MCF 10A (cell line): ENCODE results near the gene TGFB2. TPM values are rescaled to one million over a fixed set of nuclear protein-coding genes. Genes with fewer than 3 reads are reported as not detected.

ENCODE experiments used
- BruUV-seq: library from RNA; stranded (reverse); fragments of 400-500 nt; replicated peaks from 2 replicates; lab custom pipeline; 2021; lab: Mats Ljungman, UMichigan
- CTCF ChIA-PET: fragments of 300-600 bp; sonication (Branson Sonifier 250); formaldehyde crosslinking; extraction: SDS; loops from one replicate; lab custom pipeline; 2021; ENCODE audit warnings: antibody characterized with exemption, inconsistent platforms; lab: Yijun Ruan, JAX
- POLR2A ChIA-PET: fragments of 300-600, 350-650 bp; sonication (Branson Sonifier 250); formaldehyde crosslinking; extraction: SDS; loops from one replicate; lab custom pipeline; 2020; ENCODE audit warnings: antibody characterized with exemption, inconsistent platforms; lab: Yijun Ruan, JAX
- DNase-seq: peaks from one replicate; pipeline ENCODE4 v3.0.0-alpha.2; 2018; ENCODE audit not compliant: unreplicated experiment
- H3K27ac Mint-ChIP-seq: one replicate; pipeline ENCODE4 v1.8.0; 2022; ENCODE audit warnings: mild to moderate bottlenecking, low read depth, mixed read lengths; ENCODE audit not compliant: unreplicated experiment
- H3K27me3 Mint-ChIP-seq: one replicate; pipeline ENCODE4 v1.8.0; 2022; ENCODE audit warnings: mixed read lengths; ENCODE audit not compliant: insufficient read depth, unreplicated experiment
- H3K36me3 Mint-ChIP-seq: one replicate; pipeline ENCODE4 v1.8.0; 2022; ENCODE audit warnings: mild to moderate bottlenecking, moderate library complexity, mixed read lengths; ENCODE audit not compliant: insufficient read depth, unreplicated experiment
- H3K4me1 Mint-ChIP-seq: one replicate; pipeline ENCODE4 v1.8.0; 2022; ENCODE audit warnings: mixed read lengths; ENCODE audit not compliant: insufficient read depth, unreplicated experiment
- H3K4me3 Mint-ChIP-seq: one replicate; pipeline ENCODE4 v1.8.0; 2022; ENCODE audit warnings: mild to moderate bottlenecking, moderate library complexity, mixed read lengths; ENCODE audit not compliant: unreplicated experiment
- H3K9me3 Mint-ChIP-seq: one replicate; pipeline ENCODE4 v1.8.0; 2022; ENCODE audit warnings: mixed read lengths; ENCODE audit not compliant: unreplicated experiment
- intact Hi-C: fragments of 100-400 bp; cut with micrococcal nuclease; formaldehyde crosslinking; loops from 2 replicates; pipeline ENCODE4 v1.14.1; 2022
- total RNA-seq: library from RNA; stranded (reverse); gene quantifications from 2 replicates; pipeline ENCODE4 v1.2.3, GENCODE V29; 2022
- TF ChIP-seq, protein P1 (sequence below): fragments of 200-600 bp; IDR thresholded peaks from one replicate; pipeline ENCODE4 v1.8.0; 2022; ENCODE audit warnings: antibody characterized with exemption, mild to moderate bottlenecking; ENCODE audit not compliant: unreplicated experiment

Gene TGFB2
- total RNA-seq, 1 experiment from 2014 or later = 6.3 TPM

DNA sequence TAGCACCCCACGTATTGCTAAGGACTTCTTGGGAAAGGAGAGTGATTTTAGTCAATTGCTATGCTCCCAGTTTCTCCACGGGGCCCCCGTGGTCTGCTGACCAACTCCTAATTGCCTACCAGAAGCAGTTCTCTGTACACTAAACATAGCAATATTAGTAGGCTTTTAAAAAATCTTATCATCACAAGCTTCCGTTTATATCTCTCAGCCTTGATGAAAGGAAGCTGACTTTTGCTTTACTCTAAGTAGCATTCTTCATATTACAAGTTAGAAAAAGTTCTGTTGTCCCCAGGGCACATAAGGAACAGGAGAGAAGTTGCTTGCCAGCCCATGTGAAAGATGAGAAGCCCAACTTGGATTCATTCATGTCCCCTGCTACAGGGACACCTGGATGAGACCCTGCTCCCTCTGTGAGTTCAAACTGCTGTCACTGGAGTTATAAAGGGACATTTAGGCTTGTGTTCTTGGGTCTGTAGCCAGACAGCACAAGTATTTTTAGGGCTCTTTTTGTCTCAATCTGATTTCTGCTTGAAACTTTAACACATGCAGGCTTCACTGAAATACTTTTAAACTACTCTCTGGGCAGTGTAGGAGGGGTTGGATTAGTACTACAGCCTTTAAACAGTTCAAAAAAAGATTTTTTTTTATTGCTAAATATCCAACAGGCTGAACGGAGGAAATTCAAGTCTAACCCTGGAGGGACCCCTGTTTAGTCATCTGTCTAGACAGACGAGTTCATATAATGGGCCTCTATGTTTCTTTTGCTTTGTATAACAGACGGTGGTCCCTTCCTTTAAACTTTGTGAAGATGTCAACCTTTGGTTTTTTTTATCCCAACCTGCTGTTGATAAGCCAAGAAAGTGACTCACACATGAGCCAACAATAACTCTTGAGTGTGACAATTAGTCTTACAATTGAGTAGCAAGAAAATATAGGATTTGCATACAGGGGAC lies 29.5 kb downstream of the TGFB2 start:
- Mint-ChIP-seq H3K27ac (no peak overlapping the region), H3K36me3 (peaks cover 4% of the 10 kb centered on the region), H3K27me3 (no peaks in the 10 kb centered on the region), H3K4me1 (peaks cover 63% of the 10 kb centered on the region), H3K9me3 (no peaks in the 10 kb centered on the region), H3K4me3 (no peak overlapping the region)
- POLR2A ChIA-PET = interaction anchor here (0.5 to 1.9 kb wide), 4 partner anchors 8 to 1176 kb away, joined by 3 to 4 read pairs (median 4); no protein-coding TSS in a partner anchor
- intact Hi-C loops = loop anchor here (5.0 kb wide), 1 partner anchor 103 kb away; no protein-coding TSS in a partner anchor
- no TSS peak for BruUV-seq
- peak; percentile 54 for DNase-seq
- CTCF ChIA-PET = interaction anchor here (0.7 kb wide), 2 partner anchors 130 to 387 kb away, joined by 3 read pairs; no protein-coding TSS in a partner anchor
- TF ChIP-seq, protein P1, sequence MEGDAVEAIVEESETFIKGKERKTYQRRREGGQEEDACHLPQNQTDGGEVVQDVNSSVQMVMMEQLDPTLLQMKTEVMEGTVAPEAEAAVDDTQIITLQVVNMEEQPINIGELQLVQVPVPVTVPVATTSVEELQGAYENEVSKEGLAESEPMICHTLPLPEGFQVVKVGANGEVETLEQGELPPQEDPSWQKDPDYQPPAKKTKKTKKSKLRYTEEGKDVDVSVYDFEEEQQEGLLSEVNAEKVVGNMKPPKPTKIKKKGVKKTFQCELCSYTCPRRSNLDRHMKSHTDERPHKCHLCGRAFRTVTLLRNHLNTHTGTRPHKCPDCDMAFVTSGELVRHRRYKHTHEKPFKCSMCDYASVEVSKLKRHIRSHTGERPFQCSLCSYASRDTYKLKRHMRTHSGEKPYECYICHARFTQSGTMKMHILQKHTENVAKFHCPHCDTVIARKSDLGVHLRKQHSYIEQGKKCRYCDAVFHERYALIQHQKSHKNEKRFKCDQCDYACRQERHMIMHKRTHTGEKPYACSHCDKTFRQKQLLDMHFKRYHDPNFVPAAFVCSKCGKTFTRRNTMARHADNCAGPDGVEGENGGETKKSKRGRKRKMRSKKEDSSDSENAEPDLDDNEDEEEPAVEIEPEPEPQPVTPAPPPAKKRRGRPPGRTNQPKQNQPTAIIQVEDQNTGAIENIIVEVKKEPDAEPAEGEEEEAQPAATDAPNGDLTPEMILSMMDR = no peak

DNA sequence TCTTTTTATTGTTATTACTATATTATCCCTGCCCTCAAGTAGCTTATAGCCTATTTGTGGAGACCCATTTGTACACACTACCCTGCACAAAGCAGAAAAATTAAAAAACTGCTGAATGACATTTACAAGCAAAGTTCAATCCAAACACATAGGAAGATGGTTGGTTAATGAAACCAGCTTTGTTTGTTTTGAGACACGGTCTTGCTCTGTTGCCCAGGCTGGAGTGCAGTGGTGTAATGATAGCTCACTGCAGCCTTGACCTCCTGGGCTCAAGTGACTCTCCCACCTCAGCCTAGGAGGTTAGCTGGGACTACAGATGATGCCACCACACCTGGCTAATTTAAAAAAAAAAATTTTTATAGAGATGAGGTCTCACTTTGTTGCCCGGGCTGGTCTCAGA lies 31.6 kb downstream of the TGFB2 start:
- ChIA-PET POLR2A (interaction anchor here (0.5 to 7.2 kb wide), 18 partner anchors 9 to 160 kb away, joined by 3 to 61 read pairs (median 4); partner anchors contain the start of genes RRP15 and TGFB2), CTCF (interaction anchor here (0.5 to 2.4 kb wide), 18 partner anchors 11 to 1189 kb away, joined by 3 to 9 read pairs (median 4); partner anchors contain the start of gene TGFB2)
- TF ChIP-seq, protein P1 = no peak
- DNase-seq = no peak
- Mint-ChIP-seq H3K4me3 (peak overlapping the region; percentile 39), H3K27ac (peak overlapping the region; percentile 88), H3K4me1 (peaks cover 72% of the 10 kb centered on the region), H3K27me3 (no peaks in the 10 kb centered on the region), H3K36me3 (peaks cover 5% of the 10 kb centered on the region), H3K9me3 (no peaks in the 10 kb centered on the region)
- no TSS peak for BruUV-seq
- intact Hi-C loops = loop anchor here (1.0 to 5.0 kb wide), 4 partner anchors 29 to 120 kb away; no protein-coding TSS in a partner anchor

DNA sequence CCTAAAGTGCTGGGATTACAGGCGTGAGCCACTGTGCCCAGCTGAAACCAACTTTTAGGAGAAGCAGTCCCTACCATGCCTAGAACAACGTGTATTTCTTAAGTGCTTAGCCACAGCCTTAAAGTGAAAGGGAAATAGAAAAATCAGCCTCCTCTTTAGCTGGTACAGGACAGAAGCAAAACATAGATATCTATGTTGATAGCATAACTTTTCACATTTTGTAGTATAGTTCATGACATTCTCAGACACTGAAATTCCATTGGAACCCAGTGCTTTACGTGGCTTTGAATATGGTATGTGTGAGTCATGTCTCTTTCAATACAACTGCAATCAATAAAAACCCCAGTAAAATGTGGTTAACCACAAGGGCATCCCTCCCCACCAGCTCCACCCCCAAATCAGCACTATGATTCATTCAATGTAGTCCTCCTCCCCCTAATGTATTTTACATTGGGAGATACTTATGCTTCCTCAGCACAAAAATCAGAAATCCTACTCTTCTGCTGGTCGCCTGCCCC lies 32.1 kb downstream of the TGFB2 start:
- Mint-ChIP-seq H3K4me3 (peak overlapping the region; percentile 39), H3K27me3 (no peaks in the 10 kb centered on the region), H3K36me3 (peaks cover 5% of the 10 kb centered on the region), H3K4me1 (peaks cover 74% of the 10 kb centered on the region), H3K9me3 (no peaks in the 10 kb centered on the region), H3K27ac (peak overlapping the region; percentile 88)
- BruUV-seq = no TSS peak
- CTCF ChIA-PET = interaction anchor here (0.5 to 2.4 kb wide), 12 partner anchors 12 to 1189 kb away, joined by 3 to 9 read pairs (median 4); partner anchors contain the start of gene TGFB2
- DNase-seq = peak; percentile 99
- intact Hi-C loops = loop anchor here (1.0 to 5.0 kb wide), 4 partner anchors 30 to 119 kb away; no protein-coding TSS in a partner anchor
- POLR2A ChIA-PET = interaction anchor here (0.6 to 7.2 kb wide), 17 partner anchors 8 to 160 kb away, joined by 3 to 61 read pairs (median 4); partner anchors contain the start of genes RRP15 and TGFB2
- TF ChIP-seq, protein P1 = no peak
